HG03095 (cell line): Measurements from ENCODE around the gene PRKAG1.

Experiments used
- ATAC-seq: cut with Tn5 transposase; IDR thresholded peaks from one replicate; pipeline ENCODE4 v1.9.1; 2021; ENCODE audit warnings: moderate library complexity; ENCODE audit not compliant: unreplicated experiment

Gene PRKAG1

DNA sequence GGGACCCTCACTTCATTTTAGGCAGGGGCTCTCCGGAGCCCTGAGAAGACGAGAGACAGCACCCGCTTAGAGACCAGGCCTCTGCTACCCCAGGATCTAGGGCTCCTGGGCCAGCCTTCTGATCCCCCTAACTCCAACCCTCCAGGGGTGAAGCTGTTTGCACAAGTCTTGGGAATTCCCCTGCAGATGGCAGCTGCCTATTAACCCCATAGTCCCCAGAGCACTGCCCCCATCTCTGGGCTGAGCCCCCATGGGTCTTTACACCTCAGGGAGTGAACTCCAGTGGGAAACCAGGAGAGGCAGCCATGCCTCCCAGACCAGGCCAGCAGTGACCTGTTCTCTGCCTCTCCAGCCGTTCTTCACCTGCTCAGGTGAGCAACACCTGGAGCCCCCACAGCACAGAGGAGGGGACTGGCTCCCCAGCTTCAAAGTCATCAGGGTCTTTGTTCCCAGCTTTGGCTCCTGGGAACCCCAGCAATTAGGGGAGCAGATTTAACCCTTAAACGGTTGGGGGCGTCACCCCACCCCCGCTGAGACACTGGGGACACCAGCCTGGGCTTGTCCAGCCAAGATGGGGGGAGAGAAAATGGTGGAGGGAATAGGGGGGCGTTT lies 49.3 kb downstream of the PRKAG1 start:
- no peak for ATAC-seq

DNA sequence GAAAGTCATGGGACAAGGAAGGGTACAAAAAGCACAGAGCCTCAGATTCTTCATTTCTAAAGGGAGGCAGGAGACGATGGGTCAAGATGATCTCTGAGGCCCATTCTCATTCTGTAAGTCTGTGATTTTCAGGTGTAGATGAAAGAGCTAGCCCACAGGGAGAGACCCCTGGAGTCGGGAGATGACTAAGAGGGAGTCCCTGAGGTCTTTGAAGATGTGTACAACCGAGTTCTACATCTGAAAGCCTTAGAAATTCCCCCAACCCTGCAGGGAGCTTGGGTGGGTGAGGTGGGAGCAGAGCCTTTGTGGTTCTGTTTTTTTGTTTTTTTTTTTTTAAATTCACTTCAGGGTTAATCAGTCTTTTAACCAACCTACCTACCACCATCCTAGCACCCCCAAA lies 50.1 kb downstream of the PRKAG1 start:
- no peak for ATAC-seq

DNA sequence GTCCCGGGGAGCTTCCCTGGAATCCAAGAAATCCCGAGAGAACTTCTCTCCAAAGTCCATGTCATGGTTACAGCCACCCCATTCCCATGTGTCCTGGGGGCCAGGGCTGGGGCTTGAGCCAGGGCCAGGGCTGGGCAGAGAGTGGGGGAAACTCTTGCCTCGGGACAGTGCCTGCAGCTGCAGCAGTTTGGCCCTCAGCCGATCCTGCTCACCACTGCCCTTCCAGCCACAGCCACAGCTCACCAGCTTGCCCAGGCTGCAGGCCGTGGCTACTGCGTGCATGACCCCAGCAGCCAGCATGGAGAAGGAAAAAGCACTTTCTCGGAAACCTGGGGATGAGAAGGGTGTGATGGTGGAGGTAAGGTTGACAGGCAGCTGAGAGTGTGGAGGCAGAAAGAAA lies 50.6 kb downstream of the PRKAG1 start:
- ATAC-seq, result no peak

DNA sequence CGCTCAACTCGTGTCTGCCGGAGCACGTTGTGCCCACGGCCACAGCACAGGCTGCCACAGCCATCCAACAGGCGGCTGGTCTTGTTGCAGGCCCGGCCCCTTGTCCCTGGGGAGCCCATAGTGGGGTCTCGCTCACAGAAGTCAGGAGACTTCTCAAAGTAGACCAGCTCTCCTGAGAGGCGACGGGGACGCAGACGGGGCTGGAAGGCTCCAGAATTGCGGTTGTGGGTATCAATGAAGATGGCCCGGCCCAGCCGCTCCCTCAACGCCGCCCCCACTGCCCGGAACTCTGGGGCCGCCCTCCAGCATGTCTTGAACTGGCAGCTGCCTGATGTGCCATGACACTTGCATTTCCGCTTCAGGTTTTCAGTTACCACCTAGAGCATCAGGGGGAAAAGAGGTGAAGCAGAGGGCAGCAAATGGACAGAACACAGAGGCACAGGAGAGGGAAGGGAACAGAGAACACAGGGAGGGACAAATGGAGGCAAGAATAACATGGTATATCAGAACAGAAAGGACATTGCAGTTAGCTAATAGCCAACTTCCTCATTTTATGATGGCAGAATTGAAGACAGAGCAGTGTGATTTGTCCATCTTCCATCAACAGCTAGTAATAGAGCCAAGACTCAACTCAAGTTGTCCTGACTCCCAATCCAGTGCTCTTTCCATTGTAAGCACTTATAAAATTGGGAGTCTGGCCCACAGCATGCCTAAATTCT lies 52.2 kb downstream of the PRKAG1 start:
- ATAC-seq, result no peak

DNA sequence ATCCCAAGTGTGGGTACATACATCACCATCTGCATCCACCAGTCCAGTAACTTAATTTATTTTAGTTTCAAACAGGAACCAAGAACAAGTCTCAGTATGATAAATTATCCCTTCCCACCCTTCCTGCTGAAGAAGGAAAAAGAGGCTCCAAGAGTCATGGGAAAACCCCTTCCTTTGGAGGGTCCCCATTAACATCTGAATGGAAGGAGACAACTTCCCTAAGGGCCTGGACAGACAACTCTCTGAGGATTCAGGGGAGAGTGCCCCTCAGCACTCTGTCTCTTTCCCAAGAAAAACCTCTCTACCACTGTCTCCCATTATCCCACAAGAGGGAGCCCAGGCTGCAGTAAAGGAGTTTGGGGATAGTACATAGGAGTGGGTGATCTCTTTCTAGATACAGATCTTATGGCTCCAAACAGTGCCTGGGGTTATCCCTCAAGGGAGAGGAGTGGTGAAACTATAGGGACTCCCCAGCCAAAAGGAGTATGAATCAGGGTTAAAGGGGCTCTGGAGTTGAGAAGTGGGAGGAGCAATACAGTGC lies 53.2 kb downstream of the PRKAG1 start:
- ATAC-seq, result no peak

DNA sequence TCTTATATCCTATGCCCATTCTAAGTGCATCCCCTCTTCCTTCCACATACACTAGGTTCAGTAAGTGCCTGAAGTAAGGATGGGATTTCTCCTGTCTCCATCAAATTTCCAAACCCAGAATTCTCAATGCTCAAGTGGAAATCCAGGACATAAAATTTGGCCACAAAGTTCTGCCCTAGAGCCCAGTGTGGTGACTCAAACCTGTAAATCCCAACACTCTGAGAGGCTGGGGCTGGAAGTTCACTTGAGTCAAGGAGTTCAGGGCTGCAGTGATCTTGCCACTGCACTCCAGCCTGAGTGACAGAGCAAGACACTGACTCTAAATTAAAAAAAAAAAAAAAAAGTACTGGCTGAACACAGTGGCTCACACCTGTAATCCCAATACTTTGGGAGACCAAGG lies 56.8 kb downstream of the PRKAG1 start:
- no peak for ATAC-seq

DNA sequence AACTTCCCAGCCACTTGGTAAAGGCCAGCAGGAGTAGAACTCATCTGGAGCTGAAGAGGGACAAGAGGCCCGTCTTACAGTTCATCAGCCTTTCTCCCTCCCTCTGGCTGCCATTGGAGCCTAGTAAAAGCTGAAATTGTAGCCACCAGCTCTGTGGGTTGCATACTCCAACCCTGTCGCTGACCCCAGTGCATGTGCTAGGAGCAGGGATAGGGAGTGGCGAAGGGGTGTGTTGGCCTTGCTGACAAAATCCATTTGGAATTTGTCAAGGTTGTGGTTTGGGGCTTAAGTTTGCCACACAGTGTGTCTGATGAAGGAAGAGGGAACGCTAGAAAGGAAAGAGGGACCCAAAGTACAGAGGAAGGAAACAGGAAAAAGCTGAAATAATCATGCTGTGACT lies 57.2 kb downstream of the PRKAG1 start:
- ATAC-seq, result no peak

DNA sequence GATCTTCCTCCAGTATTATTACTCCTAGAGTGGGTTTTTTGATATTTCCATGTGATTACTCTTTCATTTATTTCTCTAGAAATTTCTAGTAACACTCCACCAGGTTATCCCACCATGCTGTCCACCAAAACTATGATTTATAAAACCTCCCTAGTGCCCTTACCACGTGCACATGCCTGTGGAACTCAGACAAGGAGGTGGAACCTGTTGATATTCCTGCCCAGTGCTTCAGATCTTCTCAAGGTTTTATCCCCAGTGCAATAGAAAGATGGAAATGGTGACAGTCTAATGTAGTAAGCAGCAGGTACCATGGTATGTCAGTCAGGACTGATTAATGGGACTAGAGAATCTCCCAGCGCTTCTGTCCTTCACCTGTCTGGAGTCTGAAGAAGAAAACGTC lies 57.7 kb downstream of the PRKAG1 start:
- ATAC-seq, result no peak

DNA sequence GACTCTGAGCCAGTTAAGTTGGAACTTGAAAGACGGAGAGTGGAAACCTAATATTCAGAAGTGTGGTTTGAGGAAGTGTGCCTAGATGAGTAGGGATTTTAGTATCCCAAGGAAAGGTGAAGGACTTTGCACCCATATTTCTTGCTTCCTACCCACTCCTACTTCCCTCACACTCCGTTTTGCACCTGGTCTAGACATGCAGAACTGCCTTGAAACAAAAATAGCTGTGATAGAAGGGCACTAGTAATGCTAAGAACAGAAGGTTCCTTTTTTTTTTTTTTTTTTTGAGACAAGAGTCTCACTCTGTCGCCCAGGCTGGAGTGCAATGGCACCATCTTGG lies 60.6 kb downstream of the PRKAG1 start:
- no peak for ATAC-seq

DNA sequence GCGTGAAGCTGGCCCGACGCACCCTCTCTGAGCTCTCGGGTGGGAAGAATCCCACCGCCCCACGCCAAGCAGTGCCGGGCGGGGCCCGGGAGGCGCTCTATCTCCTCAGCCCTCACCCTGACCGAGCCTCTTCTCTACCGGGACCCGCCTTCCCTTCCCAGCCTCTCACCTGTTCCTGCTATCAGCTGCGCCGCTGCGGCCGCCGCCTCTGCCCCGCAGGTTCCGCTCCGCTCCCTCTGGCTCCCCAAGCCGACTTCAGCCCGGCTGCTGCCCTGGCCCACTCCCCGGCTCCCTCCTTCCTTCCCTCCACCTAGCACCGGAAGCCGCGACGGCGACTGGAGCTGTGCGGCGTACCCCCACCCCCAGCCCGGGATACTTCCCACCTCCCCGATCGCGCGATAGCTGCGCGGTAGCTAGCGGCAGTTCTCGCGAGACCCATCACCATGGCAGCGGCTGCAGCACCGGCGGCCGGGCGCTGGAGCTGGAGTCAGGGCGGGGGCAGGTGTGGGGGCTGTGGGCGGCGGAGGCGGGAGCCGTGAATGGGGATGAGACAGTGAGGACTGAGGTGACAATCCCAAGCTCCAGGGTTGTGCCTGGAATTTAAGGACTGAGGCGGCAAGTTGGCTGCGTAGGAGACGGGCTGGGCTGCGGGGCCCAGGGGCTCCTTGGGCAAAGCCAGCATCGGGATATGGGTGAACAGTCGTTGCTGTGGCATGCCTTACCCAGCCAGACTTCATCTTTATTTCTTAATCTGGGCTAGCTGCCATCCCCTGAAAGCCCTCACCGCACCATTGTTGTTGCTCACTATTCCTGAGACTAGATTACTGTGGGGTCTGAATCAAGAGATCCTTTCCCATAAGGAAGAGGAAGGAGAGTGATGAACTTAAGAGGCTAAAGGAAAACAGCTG lies 61.2 kb downstream of the PRKAG1 start, which contains the start of gene ARF3:
Gene ARF3 (minus strand): TSS at position 347 of the 908 bp plus-strand sequence. CDS start 16,392 bp downstream, outside the sequence.
- ATAC-seq, result peak; percentile 86

DNA sequence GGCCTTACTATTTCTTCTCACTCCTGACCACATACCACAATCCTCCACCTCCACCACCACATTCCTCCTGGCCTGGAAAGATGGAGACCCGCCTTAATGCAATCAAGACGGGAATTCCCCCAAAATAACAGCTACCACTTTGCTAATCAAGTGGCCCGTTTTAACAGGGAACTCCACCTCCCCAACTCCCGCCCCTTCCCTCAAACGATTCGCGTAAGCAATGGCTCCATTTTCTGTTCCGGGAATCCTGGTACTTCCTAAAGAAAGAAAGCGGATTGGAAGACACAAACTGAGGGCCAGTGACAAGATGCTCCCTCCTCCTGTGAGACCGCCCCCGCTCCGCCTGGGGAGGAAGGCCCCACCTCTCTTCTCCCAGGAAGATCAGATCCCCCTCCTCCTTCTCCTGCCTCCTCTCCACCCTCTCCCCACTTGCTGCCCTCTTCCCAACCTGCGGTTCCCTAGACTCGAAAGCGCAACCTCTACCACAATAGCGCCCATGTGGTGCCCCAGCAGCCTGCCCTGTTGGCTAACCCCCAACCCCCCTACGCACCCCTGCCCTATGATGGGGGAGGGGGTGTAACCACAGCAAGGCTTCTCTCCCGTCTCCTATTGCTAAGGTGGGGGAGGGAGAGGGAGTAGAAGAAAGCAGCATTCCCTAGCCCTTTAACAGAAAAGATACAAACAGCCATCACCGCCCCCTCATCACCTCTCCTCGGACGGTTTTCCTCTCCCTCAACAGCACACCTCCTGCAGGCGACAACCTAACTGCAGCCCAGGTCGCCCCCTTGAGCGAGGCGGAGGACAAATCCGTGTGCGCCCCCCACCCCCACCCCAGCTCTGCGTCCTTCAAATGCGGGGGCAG lies 62.1 kb downstream of the PRKAG1 start:
- ATAC-seq, result peak; percentile 11

DNA sequence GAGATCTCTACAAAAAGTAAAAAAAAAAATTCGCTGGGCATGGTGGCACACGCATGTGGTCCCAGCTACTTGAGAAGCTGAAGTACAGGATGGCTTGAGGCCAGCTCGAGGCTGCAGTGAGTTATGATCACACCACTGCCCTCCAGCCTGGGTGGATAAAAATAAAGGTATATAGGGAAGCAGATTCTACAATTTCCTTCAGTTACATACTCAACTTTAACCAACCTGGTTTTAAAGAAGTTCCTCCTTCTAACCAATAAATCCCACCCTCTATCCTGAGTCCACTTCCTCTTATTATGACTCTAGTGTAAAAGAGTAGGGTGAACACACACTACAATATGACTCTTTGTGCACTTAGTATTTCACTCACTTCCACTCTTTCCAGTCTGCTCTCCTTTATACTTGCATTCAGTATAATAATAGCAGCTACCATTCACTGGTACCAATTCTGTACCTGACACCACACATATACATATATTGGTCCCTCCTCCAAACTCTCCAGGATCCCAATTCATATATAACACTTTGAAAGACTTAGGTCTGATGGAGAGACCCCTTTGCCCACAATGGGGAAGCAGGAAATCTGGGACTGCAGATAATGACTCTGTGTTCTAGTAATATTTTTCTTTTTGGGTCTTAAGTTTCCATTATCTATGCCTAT lies 63.6 kb downstream of the PRKAG1 start:
- no peak for ATAC-seq

DNA sequence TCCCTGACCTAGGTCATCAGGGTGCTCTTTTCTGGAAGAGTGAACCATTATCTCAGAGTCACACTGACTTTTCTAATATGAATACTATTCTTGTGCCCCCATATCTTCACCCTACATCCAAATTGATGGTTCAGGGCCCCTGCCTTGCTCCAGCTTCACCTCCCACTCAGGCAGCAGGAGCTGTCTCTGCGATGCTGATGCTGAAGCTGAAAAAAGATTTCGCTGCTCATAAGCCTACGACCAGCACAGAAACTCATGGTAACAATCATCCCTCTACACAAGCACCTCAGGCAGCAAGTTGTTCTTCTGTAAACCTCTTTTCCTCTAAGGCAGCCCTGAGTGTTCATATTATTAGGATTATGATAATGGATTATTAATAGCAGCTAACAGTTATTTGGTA lies 64.5 kb downstream of the PRKAG1 start:
- ATAC-seq, result no peak

DNA sequence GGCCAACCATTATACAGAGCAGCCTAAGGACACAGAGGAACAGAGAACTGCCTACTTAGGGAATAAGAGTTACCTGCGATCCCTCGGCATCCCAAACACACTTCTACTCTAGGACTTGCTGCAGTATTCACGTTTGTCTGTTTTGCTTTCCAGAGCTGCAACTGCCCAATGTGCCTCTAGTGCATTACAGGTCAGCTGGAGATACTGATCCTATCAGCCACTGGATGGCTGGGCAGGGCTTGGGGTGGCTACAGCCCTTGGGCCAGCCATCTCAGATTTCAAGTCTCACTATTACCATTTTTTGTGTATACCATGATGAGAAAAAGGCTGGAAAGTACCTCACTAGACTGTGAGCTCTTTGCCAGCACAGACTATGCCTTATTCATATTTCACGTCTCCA lies 65.9 kb downstream of the PRKAG1 start:
- ATAC-seq, result no peak
